ENCODE results near the gene PRKD2.

Gene PRKD2

GRCh38 chr19:46661735-46662592 lies 55.0 kb downstream of the PRKD2 start:
- peak; percentile 50 for DNase-seq (ENCODE audit: low read depth, low spot score)

- peak; percentile 100 for DNase-seq (ENCODE audit: low read depth, low spot score)
Observed at GRCh38 chr19:46661020-46661731, 55.7 kb downstream of the PRKD2 start, which contains the start of gene DACT3. DACT3 (minus strand) TSS chr19:46661182; CDS start chr19:46661064, 118 bp downstream.

- no peak for DNase-seq (ENCODE audit: low read depth, low spot score)
Observed at GRCh38 chr19:46660551-46661019, 56.3 kb downstream of the PRKD2 start.

- DNase-seq (ENCODE audit: low read depth, low spot score): no peak
Observed at GRCh38 chr19:46660008-46660517, 56.9 kb downstream of the PRKD2 start.

GRCh38 chr19:46659151-46660007 lies 57.5 kb downstream of the PRKD2 start:
- DNase-seq (ENCODE audit: low read depth, low spot score): no peak

- DNase-seq (ENCODE audit: low read depth, low spot score): no peak
Observed at GRCh38 chr19:46656541-46656940, 60.4 kb downstream of the PRKD2 start.

- DNase-seq (ENCODE audit: low read depth, low spot score): no peak
Observed at GRCh38 chr19:46654621-46655152, 62.2 kb downstream of the PRKD2 start.

- no peak for DNase-seq (ENCODE audit: low read depth, low spot score)
Observed at GRCh38 chr19:46650445-46650844, 66.5 kb downstream of the PRKD2 start.

GRCh38 chr19:46648961-46649960 lies 67.7 kb downstream of the PRKD2 start:
- DNase-seq (ENCODE audit: low read depth, low spot score): no peak

GRCh38 chr19:46648060-46648960 lies 68.6 kb downstream of the PRKD2 start:
- DNase-seq (ENCODE audit: low read depth, low spot score): no peak

GRCh38 chr19:46646402-46646801 lies 70.5 kb downstream of the PRKD2 start:
- DNase-seq (ENCODE audit: low read depth, low spot score): no peak

GRCh38 chr19:46644720-46645119 lies 72.2 kb downstream of the PRKD2 start:
- no peak for DNase-seq (ENCODE audit: low read depth, low spot score)

- DNase-seq (ENCODE audit: low read depth, low spot score): no peak
Observed at GRCh38 chr19:46640656-46641055, 76.3 kb downstream of the PRKD2 start.

- no peak for DNase-seq (ENCODE audit: low read depth, low spot score)
Observed at GRCh38 chr19:46639358-46640182, 77.3 kb downstream of the PRKD2 start.

- no peak for DNase-seq (ENCODE audit: low read depth, low spot score)
Observed at GRCh38 chr19:46637224-46637623, 79.7 kb downstream of the PRKD2 start.

GRCh38 chr19:46635920-46636761 lies 80.8 kb downstream of the PRKD2 start, which contains the start of gene GNG8:
GNG8 (minus strand) TSS chr19:46636202; CDS start chr19:46634682, 1,520 bp downstream.
- DNase-seq (ENCODE audit: low read depth, low spot score): no peak

GRCh38 chr19:46634656-46635218 lies 82.2 kb downstream of the PRKD2 start:
- no peak for DNase-seq (ENCODE audit: low read depth, low spot score)

All from activated naive CD8-positive, alpha-beta T cell treated with anti-CD3 and anti-CD28 coated beads, Interleukin-2, amount 50 U/mL, for 16 hours (primary cell).